Measurements from ENCODE around the gene FDXACB1.
A peak's percentile ranks its signal among the peaks of the same experiment; 100 is the strongest.
"Not testable (repeated sequence)": the region's sequence is repeated elsewhere in the genome, so short reads cannot be mapped to it uniquely, and the experiment has no call there.

Gene FDXACB1

DNA sequence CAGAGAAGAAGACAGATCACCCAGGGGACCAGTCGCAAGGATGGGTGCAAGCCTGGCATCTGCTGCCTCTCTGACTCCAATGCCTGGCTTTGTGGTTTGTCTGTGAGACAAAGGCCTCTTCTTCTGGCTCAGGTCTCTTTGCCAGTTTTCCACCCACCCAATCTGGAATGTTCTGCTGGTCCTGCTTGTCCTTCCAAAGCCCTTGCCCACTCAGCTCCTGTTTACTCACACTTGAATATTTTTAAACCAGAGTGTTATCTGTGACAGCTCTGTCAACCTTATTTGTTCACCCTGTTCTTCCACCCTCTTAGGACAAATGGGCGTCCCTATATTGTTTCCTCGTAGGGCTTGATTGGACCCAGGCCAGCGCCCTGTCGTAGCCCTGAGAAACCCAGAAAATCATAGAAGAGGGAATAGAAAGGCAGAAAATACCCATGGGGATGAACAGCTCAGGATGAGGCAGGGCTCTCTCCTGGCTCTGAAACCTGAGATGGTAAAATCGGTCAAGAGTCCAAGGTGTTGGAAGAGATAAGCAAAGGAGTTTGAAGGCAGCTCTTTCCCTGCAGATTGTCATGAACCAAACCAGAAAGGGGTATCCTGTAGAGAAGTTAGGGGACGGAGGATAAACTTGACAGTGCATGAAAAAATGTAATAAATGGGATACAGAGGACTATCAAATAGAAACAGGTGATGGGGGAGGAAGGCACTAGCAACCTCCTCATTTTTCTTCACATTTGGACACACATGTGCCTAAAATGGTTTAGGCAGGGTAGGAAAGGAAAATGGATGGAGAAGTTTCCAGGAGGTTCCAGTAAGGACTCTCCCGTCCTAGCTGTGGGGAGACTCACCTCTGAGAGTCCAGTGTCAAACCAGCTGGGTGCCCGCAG, 32.0 kb upstream of the FDXACB1 start:
- DNase-seq (ENCODE audit: low spot score) = no peak

GRCh38 chr11:111909378-111909777, 30.4 kb upstream of the FDXACB1 start:
- DNase-seq (ENCODE audit: low spot score) = no peak

GRCh38 chr11:111908639-111909305, 29.8 kb upstream of the FDXACB1 start:
- DNase-seq (ENCODE audit: low spot score) = no peak

- no peak for DNase-seq (ENCODE audit: low spot score)
These were observed 27.7 kb upstream of the FDXACB1 start for GRCh38 chr11:111906680-111907079.

GRCh38 chr11:111905411-111905810, 26.4 kb upstream of the FDXACB1 start:
- DNase-seq (ENCODE audit: low spot score) = no peak

DNA sequence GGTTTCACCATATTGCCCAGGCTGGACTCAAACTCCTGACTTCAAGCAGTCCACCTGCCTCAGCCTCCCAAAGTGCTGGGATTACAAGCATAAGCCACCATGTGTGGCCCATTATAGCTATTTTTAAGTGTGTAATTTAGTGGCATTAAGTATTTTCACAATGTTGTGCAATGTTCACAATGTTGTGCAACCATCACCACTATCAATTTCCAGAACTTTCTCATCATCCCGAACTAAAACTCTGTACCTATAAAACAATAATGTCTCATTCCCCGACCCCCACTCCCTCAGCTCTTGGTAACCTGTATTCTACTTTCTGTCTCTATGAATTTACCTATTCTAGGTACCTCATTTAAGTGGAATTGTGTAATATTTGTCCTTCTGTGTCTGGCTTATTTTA, 7.9 kb upstream of the FDXACB1 start:
- no peak for DNase-seq (ENCODE audit: low spot score)

DNA sequence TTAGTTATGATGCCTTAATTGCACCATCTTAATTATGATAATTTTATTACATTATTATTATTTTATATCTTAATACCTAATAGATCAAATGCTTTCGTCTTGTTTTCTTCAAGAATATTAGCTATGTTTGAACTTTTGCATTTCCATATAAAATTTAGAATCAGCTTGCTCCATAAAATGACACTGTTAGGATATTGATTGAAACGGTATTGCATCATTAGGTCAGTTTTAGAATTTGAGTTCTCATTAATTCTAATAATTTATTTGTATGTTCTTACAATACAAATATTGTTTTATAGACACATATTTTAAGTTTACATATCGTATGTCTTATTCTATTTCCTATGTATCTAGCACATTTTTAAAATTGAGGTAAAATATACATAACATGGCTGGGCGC, 7.1 kb upstream of the FDXACB1 start:
- no peak for DNase-seq (ENCODE audit: low spot score)

DNA sequence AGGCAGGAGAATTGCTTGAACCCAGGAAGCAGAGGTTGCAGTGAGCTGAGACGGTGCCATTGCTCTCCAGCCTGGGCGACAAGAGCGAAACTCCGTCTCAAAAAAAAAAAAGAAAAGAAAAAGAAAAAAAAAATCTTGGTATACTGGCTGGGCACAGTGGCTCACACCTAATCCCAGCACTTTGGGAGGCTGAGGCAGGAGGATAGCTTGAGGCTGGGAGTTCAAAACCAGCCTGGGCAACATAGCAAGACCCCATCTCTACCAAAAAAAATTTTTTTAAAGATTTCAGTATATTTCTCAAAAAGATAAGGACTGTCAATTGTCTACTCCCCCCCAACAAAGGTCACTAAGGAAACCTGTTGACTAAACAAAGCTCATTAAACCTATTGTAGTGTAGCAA, 6.1 kb upstream of the FDXACB1 start:
- DNase-seq (ENCODE audit: low spot score) = not testable (repeated sequence)

DNA sequence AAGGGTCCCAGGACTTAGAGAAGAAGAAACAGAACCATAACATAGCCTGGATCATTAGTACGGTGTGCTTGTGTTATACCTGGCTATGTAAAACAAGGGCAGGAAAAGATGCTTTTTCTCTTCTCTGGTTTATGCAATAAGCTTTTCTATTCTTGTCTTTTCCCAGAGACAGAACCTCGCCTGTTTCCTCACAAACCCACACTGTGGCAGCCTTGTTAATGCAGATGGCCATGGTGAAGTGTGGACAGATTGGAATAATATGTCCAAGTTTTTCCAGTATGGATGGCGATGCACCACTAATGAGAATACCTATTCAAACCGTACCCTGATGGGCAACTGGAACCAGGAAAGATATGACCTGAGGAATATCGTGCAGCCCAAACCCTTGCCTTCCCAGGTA, 3.2 kb upstream of the FDXACB1 start:
- no peak for DNase-seq (ENCODE audit: low spot score)

DNA sequence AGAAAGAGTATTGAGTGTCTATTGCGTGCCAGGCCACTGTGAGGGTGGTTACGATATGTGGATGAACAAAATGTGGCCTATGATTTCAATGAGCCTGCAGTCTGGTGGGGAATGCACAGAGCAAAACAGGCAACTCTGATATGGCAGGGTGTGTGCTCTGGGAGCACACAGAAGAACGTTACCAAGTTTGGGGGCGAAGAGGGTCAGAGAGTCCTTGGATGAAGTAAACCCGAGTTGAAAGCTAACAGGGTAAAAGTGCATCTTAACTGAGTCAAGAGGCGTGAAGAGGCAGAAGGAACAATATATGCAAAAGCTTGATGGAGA, 634 bp upstream of the FDXACB1 start:
- no peak for DNase-seq (ENCODE audit: low spot score)

GRCh38 chr11:111878385-111878848, 548 bp downstream of the FDXACB1 start:
- DNase-seq (ENCODE audit: low spot score) = no peak

- no peak for DNase-seq (ENCODE audit: low spot score)
These were observed 7.2 kb downstream of the FDXACB1 start for GRCh38 chr11:111871693-111872161.

DNA sequence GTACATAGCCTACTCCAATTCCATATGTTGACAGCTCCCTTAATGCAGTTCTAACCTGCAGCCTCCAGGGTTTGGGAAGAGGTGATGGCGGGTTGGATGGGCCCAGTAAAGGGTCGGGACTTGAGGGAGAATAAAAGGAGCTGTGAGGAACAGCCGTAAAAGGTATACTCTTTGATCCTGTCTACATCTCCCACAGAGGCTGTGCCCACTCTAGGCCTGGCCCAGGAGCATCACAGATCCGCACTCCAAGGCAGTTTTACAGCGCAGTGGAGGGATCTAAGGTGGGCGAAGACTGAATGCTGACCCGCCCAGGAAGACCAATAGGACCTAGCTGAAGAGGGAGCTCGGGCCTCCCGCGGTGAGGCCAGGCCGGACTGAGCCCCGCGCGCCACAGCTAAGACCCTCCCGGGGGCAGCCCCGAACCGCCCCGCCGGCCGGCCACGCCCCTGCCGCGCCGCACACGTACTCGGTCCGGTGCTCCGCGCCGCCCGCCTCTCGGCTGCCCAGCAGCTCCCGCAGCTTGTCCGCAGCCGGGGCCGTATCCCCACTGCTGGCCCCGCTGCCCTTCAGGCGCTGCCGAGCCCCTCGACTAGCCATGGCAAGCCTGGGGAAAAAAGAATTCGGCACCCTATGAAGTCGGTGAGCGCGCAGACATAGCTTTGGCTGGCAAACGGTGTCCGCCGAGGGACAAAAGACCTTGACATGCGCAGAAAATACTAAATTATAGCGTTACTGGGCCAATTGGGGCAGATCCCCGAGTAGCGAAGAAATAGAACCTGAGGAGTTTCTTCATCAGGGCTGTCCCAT, 7.9 kb downstream of the FDXACB1 start, which contains the start of gene ALG9:
Gene ALG9 (minus strand): TSS at position 696 of the 807 bp plus-strand sequence. CDS start 99 bp downstream, at position 597.
- DNase-seq (ENCODE audit: low spot score) = peak; percentile 92

GRCh38 chr11:111870522-111870885, 8.5 kb downstream of the FDXACB1 start:
- no peak for DNase-seq (ENCODE audit: low spot score)

DNA sequence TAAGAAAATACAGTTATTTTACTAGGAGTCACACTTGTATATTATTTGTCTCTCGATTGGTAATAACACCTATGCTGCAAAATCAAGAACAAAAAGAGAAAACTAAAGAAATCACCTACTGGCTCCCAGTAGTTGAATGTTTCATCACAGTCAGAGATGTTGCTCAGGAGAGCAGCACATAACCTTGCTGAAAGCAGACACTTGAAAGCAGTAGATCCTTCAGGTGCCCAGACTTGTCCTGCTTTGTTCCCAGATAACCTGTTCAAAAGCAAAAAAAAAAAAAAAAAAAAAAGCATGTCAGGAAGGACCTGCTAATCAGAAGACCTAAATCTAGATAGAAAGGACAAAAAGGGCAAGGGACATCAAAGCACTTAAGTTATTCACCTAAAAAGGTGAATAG, 8.9 kb downstream of the FDXACB1 start:
- no peak for DNase-seq (ENCODE audit: low spot score)

DNA sequence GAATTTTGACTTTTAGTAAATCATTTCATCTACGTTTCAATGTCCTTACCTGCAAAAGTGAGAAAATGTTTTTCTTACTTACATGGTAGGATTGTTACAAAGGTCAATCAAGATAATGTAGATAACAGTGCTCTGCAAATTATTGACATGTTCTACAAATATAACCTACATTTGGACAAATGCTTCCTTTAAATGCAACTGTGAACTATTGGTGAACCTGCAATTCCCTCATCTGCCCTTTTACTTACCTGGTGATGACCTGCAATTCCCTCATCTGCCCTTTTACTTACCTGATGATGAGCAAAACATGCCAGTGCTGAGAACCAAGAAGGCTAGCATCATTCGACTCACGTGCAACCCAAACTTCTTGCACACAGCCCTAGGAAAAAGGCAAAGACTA, 18.7 kb downstream of the FDXACB1 start:
- no peak for DNase-seq (ENCODE audit: low spot score)

DNA sequence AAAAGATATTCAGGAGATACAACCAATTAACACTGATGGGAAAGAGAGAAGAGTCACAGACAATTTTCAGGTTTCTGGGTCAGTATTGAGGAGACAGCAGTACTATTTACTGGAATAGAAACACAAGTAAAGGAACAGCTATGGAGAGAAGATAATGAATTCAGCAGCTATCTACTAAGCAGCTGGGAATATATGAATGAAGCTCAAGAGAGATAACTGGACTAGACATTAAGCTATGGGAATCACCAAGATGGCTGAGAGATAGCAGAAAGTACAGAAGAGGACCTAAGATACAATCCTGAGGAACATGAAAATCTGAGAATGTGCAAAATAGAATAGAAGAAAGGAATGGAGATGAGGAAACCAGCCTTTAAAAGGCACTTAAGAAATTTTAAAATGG, 23.5 kb downstream of the FDXACB1 start:
- no peak for DNase-seq (ENCODE audit: low spot score)

DNA sequence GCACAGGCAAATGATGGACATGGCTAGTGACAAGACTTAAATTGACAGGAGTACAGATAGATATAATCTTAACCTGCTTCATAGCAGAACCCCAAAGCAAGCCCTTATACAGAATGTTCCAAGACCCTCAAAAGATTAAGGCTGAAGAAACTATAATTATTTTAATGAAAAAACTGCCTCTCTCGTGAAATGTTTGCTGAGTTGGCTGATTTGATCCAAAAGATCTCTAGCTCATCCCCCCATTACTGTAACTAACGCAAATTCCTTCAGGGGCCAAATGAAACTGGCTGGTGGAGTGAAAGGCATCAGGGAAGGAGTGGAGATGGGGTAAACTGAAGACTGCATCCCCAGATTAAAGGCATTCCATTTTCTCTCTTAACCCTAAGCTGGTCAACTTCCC, 26.9 kb downstream of the FDXACB1 start:
- DNase-seq (ENCODE audit: low spot score) = no peak

DNA sequence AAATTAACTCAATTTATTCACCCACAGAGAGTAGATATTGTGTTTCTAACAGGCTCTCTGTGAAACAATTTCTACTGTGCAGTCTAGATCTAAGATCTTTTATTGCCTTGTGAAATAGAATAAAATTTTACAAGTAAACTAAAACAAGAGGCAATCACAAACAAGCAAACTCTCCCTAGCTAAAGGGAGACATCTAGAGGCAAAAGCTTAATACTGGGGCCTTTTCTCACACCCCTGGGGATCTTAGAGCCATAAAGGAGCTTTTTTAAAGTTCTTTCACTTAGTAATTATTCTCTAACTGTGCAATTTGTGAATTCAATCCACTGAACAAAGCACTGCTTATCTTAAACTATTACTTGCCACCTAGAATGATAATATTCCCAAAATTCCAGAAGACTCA, 27.3 kb downstream of the FDXACB1 start:
- no peak for DNase-seq (ENCODE audit: low spot score)

DNA sequence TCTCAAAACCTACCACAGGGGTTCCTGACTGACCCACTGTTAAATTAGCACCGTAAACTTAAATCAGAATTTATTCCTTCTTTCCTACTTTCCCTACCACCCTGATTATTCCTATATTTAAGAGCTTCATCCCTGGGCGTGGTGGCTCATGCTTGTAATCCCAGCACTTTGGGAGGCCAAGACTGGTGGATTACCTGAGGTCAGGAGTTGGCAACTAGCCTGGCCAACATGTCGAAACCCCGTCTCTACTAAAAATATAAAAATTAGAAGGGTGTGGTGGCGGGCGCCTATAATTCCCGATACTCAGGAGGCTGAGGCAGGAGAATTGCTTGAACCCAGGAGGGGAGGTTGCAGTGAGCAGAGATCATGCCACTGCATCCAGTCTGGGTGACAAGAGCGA, 27.9 kb downstream of the FDXACB1 start:
- no peak for DNase-seq (ENCODE audit: low spot score)

GRCh38 chr11:111849631-111850030, 29.3 kb downstream of the FDXACB1 start:
- no peak for DNase-seq (ENCODE audit: low spot score)

DNA sequence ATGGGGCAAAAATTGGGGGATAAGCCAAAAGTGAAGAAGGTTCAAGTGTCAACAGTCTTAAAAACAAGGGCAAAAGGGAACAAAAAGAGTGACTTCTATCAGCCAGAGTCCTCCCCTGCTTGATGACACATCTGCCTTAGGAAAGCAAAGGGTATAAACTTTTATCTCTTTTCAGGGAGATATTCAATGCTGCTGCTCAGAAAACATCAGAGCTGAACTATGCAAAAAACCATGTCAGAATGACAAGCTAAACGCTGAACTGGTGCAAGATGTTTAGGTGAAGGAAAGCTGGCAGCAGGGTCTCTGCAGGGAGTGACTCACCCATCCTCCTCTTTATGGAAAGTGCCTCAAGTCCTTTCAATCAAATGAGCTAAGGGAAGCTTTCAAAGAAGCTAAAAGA, 32.3 kb downstream of the FDXACB1 start:
- no peak for DNase-seq (ENCODE audit: low spot score)

GRCh38 chr11:111846063-111846462, 32.9 kb downstream of the FDXACB1 start:
- no peak for DNase-seq (ENCODE audit: low spot score)
